Activated naive CD4-positive, alpha-beta T cell treated with anti-CD3 and anti-CD28 coated beads, Interleukin-2, amount 50 U/mL, for 72 hours (primary cell): ENCODE data around the gene CCDC38. TPM values are rescaled to one million over a fixed set of nuclear protein-coding genes. Genes with fewer than 3 reads are reported as not detected.

Source experiments
- ATAC-seq, 2 donors: fragments of 150-1000 bp; cut with Tn5 transposase; 2 replicates each; pipeline ENCODE4 v1.10.0; 2021; ENCODE audit warnings: mild to moderate bottlenecking in 2 of 2, moderate library complexity in 2 of 2
- DNase-seq, 2 donors: peaks; one replicate each; pipeline ENCODE4 v3.0.0; 2021 to 2022; ENCODE audit warnings: low spot score in 2 of 2
- H3K27ac Mint-ChIP-seq, 2 donors: one replicate each; pipeline ENCODE4 v1.8.0; 2022; ENCODE audit warnings: mild to moderate bottlenecking in 2 of 2, mixed read lengths in 2 of 2
- H3K36me3 Mint-ChIP-seq, 2 donors: one replicate each; pipeline ENCODE4 v1.8.0; 2022; ENCODE audit warnings: mixed read lengths in 2 of 2
- H3K9me3 Mint-ChIP-seq, 2 donors: one replicate each; pipeline ENCODE4 v1.8.0; 2022; ENCODE audit warnings: mixed read lengths in 2 of 2
- total RNA-seq, 2 donors: library from RNA; stranded (reverse); gene quantifications; one replicate each; pipeline ENCODE4 v1.2.3, GENCODE V29; 2022

Gene CCDC38
- total RNA-seq, 2 donors from 2014 or later: 0.16 to 0.57 TPM

- DNase-seq (no peak), ATAC-seq (no peak)
- Mint-ChIP-seq H3K36me3 (no peaks in the 10 kb centered on the region), H3K9me3 (peaks cover 0 to 13% of the 10 kb centered on the region in 2 donors), H3K27ac (no peak overlapping the region)
Observed at GRCh38 chr12:95919110-95919509, 23.3 kb downstream of the CCDC38 start.

DNA sequence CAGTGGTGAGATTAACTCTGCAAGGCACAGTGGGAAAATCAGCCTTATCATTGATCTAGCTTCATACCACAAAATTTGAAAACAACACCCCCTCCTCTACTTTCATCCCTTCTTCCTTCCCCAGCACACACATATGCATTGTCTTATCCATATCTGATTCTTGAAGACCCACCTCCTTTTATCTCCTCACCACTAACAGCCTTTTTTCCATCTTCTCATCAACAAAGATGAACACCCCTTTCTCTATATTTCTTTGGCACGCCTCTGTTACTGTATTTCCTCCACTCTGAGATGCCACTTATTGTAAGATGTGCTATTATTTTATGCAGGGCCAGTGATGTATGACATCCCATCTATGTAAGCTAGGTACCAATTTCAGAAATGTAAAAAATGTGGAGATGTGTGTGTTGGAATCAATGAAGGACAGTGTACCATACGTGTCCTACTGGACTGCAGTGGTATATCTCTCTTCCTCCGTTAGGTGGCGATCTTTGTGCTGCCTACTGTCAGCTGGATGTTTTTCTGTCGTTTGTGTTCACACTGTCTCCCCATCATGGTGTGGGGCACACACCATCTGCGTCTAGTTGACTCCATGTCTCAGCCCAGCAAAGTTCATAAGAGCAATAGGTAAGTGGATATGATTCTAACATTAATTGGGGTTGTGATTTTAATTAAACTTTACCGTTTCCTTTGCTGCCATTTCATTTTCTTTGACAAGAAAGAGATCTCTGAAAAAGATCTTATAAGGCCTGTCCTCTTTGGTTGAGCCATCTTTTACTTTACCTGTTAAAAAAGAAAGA lies 24.0 kb downstream of the CCDC38 start:
- peak; percentile 95 to 96 for ATAC-seq
- Mint-ChIP-seq H3K9me3 (peaks cover 0 to 13% of the 10 kb centered on the region in 2 donors), H3K27ac (no peak overlapping the region), H3K36me3 (no peaks in the 10 kb centered on the region)
- DNase-seq: peak in 1 of 2 donors; percentile 50

DNA sequence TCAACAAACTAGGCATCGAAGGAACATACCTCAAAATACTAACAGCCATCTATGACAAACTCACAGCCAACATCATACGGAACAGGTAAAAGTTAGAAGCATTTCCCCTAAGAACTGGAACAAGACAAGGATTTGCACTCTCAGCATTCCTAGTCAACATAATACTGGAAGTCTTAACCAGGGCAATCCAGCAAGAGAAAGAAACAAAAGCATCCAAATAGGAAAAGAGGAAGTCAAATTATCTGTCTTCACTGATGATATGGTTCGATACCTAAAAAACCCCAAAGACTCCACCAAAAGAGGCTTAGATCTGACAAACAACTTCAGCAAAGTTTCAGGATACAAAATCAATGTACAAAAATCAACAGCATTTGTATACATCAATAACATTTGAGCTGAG lies 32.5 kb downstream of the CCDC38 start:
- H3K9me3 Mint-ChIP-seq: no peaks in the 10 kb centered on the region
- ATAC-seq (no peak), DNase-seq (no peak)

GRCh38 chr12:95908573-95908972 lies 33.8 kb downstream of the CCDC38 start:
- Mint-ChIP-seq H3K9me3 (no peaks in the 10 kb centered on the region), H3K27ac (no peak overlapping the region), H3K36me3 (no peaks in the 10 kb centered on the region)
- no peak for DNase-seq
- ATAC-seq: no peak

More for the DNA sequence above, 32.5 kb downstream of the CCDC38 start:
- H3K36me3 Mint-ChIP-seq: no peaks in the 10 kb centered on the region
- H3K27ac Mint-ChIP-seq: no peak overlapping the region

DNA sequence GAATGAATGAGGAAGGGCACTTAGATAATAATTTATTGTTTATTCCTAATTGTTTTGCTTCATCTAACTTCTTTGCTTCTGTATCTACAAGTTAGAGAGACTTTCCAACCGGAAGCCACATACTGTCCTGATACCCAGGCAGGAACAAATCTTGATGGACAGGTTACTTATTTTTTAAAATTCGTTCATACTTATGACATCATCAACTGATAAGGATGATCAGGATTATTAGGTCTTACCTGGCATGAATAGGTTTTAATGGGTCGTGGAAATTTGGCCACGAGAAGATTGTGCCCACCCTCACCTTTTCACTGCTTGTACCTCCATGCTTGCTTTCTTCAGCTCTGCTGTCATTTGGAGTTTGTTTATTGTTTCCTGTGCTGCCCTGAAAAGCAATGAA lies 44.3 kb downstream of the CCDC38 start:
- Mint-ChIP-seq H3K9me3 (no peaks in the 10 kb centered on the region), H3K27ac (no peak overlapping the region), H3K36me3 (no peaks in the 10 kb centered on the region)
- DNase-seq: no peak
- ATAC-seq: no peak

DNA sequence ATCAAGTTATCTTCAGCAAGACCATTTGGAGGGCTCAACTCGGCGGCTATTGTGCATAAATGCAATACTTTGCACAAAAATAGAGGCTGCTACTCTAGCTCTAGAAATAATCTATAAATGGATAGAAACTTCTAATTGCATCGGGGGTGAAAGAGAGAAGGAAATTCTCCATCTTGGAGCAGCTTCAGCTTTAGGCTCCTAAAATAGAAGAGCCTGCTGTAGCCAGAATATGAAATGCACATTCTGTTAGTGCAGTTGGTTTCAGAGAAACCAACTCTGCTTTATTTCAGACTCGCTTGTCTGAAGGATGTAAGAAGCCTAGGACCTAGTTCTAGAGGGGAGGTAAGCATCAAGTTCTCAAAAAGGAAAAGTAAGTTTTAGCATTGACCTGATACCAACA lies 45.6 kb downstream of the CCDC38 start:
- ATAC-seq (no peak), DNase-seq (no peak)
- H3K36me3 Mint-ChIP-seq: no peaks in the 10 kb centered on the region
- no peaks in the 10 kb centered on the region for H3K9me3 Mint-ChIP-seq
- H3K27ac Mint-ChIP-seq: no peak overlapping the region

GRCh38 chr12:95890958-95891357 lies 51.5 kb downstream of the CCDC38 start:
- Mint-ChIP-seq H3K36me3 (no peaks in the 10 kb centered on the region), H3K9me3 (no peaks in the 10 kb centered on the region), H3K27ac (no peak overlapping the region)
- no peak for DNase-seq
- ATAC-seq: no peak

- no peak for DNase-seq
- H3K9me3 Mint-ChIP-seq: no peaks in the 10 kb centered on the region
- H3K36me3 Mint-ChIP-seq: no peaks in the 10 kb centered on the region
- ATAC-seq: no peak
- H3K27ac Mint-ChIP-seq: no peak overlapping the region
Observed at GRCh38 chr12:95887311-95887710, 55.1 kb downstream of the CCDC38 start.

DNA sequence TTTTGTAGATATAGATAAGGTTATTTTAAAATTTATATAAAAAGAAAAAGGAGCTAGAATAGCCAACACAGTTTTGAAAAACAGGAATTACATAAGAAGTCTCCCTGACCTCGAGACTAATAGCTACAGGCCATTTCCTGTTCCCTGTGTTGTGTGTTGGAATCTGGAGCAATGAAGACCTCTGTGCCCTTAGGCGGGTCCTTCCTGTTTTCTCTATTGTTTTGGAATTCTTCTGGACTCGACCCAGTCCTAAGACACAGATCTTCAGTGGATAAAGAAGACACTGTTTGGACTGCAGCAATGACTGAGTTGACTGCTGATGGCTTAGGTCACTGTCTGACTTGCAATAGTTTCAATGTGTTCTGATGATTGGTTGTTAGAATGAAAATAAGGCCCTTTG lies 57.4 kb downstream of the CCDC38 start:
- ATAC-seq (no peak), DNase-seq (no peak)
- Mint-ChIP-seq H3K9me3 (no peaks in the 10 kb centered on the region), H3K36me3 (no peaks in the 10 kb centered on the region), H3K27ac (no peak overlapping the region)

DNA sequence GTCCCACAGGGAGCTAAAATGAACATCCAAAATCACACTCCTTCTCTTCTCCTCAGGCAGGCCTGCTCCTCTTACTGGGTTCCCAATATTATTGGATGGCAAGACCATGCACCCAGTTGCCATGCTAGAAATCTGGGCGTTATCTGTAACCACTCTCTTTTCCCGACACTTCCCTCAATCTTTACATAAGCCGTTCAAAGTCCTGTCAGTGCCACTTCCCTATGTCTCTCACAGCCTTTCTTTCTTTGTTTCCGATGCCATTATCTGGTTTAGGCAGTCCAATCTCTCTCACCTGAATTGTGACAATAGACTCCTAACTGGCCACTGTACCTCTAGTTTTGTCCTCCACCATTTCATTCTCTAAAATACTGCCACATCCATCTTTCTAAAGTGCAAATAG lies 59.5 kb downstream of the CCDC38 start:
- Mint-ChIP-seq H3K9me3 (no peaks in the 10 kb centered on the region), H3K36me3 (no peaks in the 10 kb centered on the region), H3K27ac (no peak overlapping the region)
- DNase-seq (no peak), ATAC-seq (no peak)

- no peaks in the 10 kb centered on the region for H3K36me3 Mint-ChIP-seq
- no peak overlapping the region for H3K27ac Mint-ChIP-seq
- ATAC-seq (no peak), DNase-seq (no peak)
- no peaks in the 10 kb centered on the region for H3K9me3 Mint-ChIP-seq
Observed at GRCh38 chr12:95882080-95882479, 60.3 kb downstream of the CCDC38 start.

GRCh38 chr12:95881331-95881955 lies 61.0 kb downstream of the CCDC38 start:
- ATAC-seq (no peak), DNase-seq (no peak)
- no peaks in the 10 kb centered on the region for H3K9me3 Mint-ChIP-seq
- no peaks in the 10 kb centered on the region for H3K36me3 Mint-ChIP-seq
- H3K27ac Mint-ChIP-seq: no peak overlapping the region

- no peak for DNase-seq
Observed at GRCh38 chr12:95880895-95881294, 61.5 kb downstream of the CCDC38 start.

DNA sequence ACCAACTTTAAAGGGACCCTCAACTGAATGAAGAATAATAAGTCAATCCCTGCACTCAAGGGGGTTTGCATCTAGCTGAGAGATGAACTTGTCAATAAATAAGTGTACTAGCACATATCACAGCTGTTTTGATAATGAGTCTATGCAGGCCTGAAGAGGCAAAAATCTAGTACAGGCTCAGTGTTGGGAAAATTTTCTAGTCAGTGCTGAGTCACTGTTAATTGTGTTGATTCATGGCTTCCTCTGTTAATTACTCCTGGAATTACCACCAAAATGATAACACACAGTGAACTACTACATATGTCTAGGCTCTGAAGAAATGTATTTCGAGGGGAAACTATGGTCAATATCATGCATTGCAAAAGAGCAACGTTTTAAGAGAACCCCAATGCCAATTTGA lies 64.8 kb downstream of the CCDC38 start:
- DNase-seq: no peak
- Mint-ChIP-seq H3K27ac (no peak overlapping the region), H3K9me3 (no peaks in the 10 kb centered on the region), H3K36me3 (no peaks in the 10 kb centered on the region)
- no peak for ATAC-seq

More at GRCh38 chr12:95880895-95881294, 61.5 kb downstream of the CCDC38 start:
- Mint-ChIP-seq H3K27ac (no peak overlapping the region), H3K9me3 (no peaks in the 10 kb centered on the region), H3K36me3 (no peaks in the 10 kb centered on the region)
- ATAC-seq: no peak

- no peak for ATAC-seq
- H3K36me3 Mint-ChIP-seq: peaks cover 0 to 6% of the 10 kb centered on the region in 2 donors
- H3K9me3 Mint-ChIP-seq: no peaks in the 10 kb centered on the region
- DNase-seq: no peak
- H3K27ac Mint-ChIP-seq: peak overlapping the region in 1 of 2 donors; percentile 27
Observed at GRCh38 chr12:95874452-95874851, 68.0 kb downstream of the CCDC38 start.

DNA sequence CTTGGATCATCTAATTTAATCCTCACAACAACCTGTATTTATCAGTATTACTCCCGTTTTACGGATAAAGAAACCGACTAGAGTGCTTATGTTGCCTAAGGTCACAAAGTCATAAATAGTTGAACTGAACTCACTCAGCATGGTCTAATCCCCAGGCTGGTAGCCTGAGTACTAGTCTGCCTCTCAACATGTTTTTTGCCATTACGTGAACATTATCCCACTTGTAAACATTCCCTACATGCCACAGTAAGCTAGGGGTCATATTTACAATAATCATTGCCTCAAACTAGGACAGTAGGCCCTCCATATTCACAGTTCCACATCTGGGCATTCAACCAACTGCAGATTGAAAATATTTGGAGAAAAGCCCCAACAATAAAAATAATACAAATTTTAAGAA lies 71.5 kb downstream of the CCDC38 start:
- DNase-seq: no peak
- Mint-ChIP-seq H3K27ac (no peak overlapping the region), H3K9me3 (no peaks in the 10 kb centered on the region), H3K36me3 (peaks cover 0 to 13% of the 10 kb centered on the region in 2 donors)
- no peak for ATAC-seq

DNA sequence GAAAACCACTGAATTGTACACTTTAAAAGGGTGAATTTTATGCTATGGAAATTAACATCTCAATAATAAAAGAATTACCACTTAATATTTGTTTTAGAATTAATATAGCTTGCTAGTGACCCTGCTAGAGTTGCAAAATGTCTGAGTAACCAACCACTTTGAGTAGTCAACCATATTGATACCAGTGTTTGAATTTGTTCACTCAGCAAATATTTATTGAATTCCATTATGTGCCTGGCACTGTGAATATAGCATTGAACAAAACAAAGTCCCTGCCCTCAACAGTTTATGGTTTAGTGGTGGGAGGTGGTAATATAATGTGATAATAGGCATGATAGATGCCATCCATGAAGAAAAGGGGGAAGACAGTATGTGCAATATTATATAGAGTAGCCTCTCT lies 79.1 kb downstream of the CCDC38 start:
- Mint-ChIP-seq H3K9me3 (no peaks in the 10 kb centered on the region), H3K27ac (no peak overlapping the region), H3K36me3 (peaks cover 11 to 31% of the 10 kb centered on the region in 2 donors)
- DNase-seq (no peak), ATAC-seq (no peak)

DNA sequence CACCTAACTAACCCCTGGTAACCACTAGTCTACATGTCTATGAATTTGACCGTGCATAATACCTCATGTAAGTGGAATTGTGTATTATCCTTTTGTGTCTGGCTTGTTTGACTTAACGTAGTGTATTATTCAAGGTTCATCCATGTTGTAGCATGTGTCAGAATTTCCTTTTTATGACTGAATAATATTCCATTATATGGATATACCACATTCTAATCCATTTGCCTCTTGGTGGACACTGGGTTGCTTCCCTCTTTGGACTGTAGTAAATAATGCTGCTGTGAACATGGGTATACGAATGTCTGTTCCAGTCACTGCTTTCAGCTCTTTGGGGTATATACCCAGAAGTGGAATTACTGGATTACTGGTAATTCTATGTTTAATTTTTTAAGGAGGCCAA lies 80.4 kb downstream of the CCDC38 start:
- DNase-seq (no peak), ATAC-seq (no peak)
- Mint-ChIP-seq H3K9me3 (no peaks in the 10 kb centered on the region), H3K27ac (no peak overlapping the region), H3K36me3 (peaks cover 11 to 31% of the 10 kb centered on the region in 2 donors)
